ENCODE data around the gene NPAS3.

The NPAS3 gene

GRCh38 chr14:33118668-33119067, 180.0 kb downstream of the NPAS3 start:
- H3K4me3 ChIP-seq (ENCODE audit: low read length, poor library complexity, severe bottlenecking), result no peak overlapping the region
- H3K9me2 ChIP-seq (replicated peaks; ENCODE audit: low read depth, low read length), result no peaks in the 10 kb centered on the region
- H3K9ac ChIP-seq (ENCODE audit: low read depth, low read length, poor library complexity, severe bottlenecking), result no peak overlapping the region
- no peaks in the 10 kb centered on the region for H3K9me3 ChIP-seq (ENCODE audit: insufficient read depth, low read depth, low read length)
- H3K36me3 ChIP-seq (ENCODE audit: insufficient read depth, low read length), result no peaks in the 10 kb centered on the region
- H3F3A ChIP-seq (ENCODE audit: low read depth), result no peaks in the 10 kb centered on the region
- TF ChIP-seq EZH2phosphoT487 (IDR thresholded peaks at IDR 0.05; ENCODE audit: borderline replicate concordance), result no peak
- TF ChIP-seq CTCF (conservative IDR thresholded peaks at IDR 0.05; ENCODE audit: low read length), result no peak
- H3K27me3 ChIP-seq (ENCODE audit: insufficient read depth, low read length, poor library complexity, severe bottlenecking), result no peaks in the 10 kb centered on the region
- no peak overlapping the region for H2AFZ ChIP-seq (ENCODE audit: low read length)
- no peaks in the 10 kb centered on the region for H3K79me2 ChIP-seq (ENCODE audit: insufficient read depth, low read length)
- no peak overlapping the region for H3K4me2 ChIP-seq (ENCODE audit: low read depth, low read length, poor library complexity, severe bottlenecking)
- no peaks in the 10 kb centered on the region for H3K4me1 ChIP-seq (ENCODE audit: insufficient read depth, low read length, poor library complexity, severe bottlenecking)
- H4K20me1 ChIP-seq (ENCODE audit: insufficient read depth, low read length, poor library complexity, severe bottlenecking), result no peaks in the 10 kb centered on the region

GRCh38 chr14:33120341-33120740, 181.7 kb downstream of the NPAS3 start:
- H2AFZ ChIP-seq (ENCODE audit: low read length), result no peak overlapping the region
- no peak overlapping the region for H3K9ac ChIP-seq (ENCODE audit: low read depth, low read length, poor library complexity, severe bottlenecking)
- H3K4me1 ChIP-seq (ENCODE audit: insufficient read depth, low read length, poor library complexity, severe bottlenecking), result no peaks in the 10 kb centered on the region
- H3K36me3 ChIP-seq (ENCODE audit: insufficient read depth, low read length), result no peaks in the 10 kb centered on the region
- no peak overlapping the region for H3K4me2 ChIP-seq (ENCODE audit: low read depth, low read length, poor library complexity, severe bottlenecking)
- H4K20me1 ChIP-seq (ENCODE audit: insufficient read depth, low read length, poor library complexity, severe bottlenecking), result no peaks in the 10 kb centered on the region
- H3K79me2 ChIP-seq (ENCODE audit: insufficient read depth, low read length), result no peaks in the 10 kb centered on the region
- H3K9me2 ChIP-seq (replicated peaks; ENCODE audit: low read depth, low read length), result no peaks in the 10 kb centered on the region
- no peaks in the 10 kb centered on the region for H3K9me3 ChIP-seq (ENCODE audit: insufficient read depth, low read depth, low read length)
- no peaks in the 10 kb centered on the region for H3F3A ChIP-seq (ENCODE audit: low read depth)
- no peak for TF ChIP-seq EZH2phosphoT487 (IDR thresholded peaks at IDR 0.05; ENCODE audit: borderline replicate concordance)
- TF ChIP-seq CTCF (conservative IDR thresholded peaks at IDR 0.05; ENCODE audit: low read length), result no peak
- H3K4me3 ChIP-seq (ENCODE audit: low read length, poor library complexity, severe bottlenecking), result no peak overlapping the region
- H3K27me3 ChIP-seq (ENCODE audit: insufficient read depth, low read length, poor library complexity, severe bottlenecking), result no peaks in the 10 kb centered on the region

GRCh38 chr14:33120966-33121365, 182.3 kb downstream of the NPAS3 start:
- no peaks in the 10 kb centered on the region for H4K20me1 ChIP-seq (ENCODE audit: insufficient read depth, low read length, poor library complexity, severe bottlenecking)
- H3K9me2 ChIP-seq (replicated peaks; ENCODE audit: low read depth, low read length), result no peaks in the 10 kb centered on the region
- no peak overlapping the region for H3K9ac ChIP-seq (ENCODE audit: low read depth, low read length, poor library complexity, severe bottlenecking)
- H3K4me3 ChIP-seq (ENCODE audit: low read length, poor library complexity, severe bottlenecking), result no peak overlapping the region
- no peak overlapping the region for H3K4me2 ChIP-seq (ENCODE audit: low read depth, low read length, poor library complexity, severe bottlenecking)
- no peak for TF ChIP-seq EZH2phosphoT487 (IDR thresholded peaks at IDR 0.05; ENCODE audit: borderline replicate concordance)
- no peak for TF ChIP-seq CTCF (conservative IDR thresholded peaks at IDR 0.05; ENCODE audit: low read length)
- no peaks in the 10 kb centered on the region for H3K9me3 ChIP-seq (ENCODE audit: insufficient read depth, low read depth, low read length)
- no peaks in the 10 kb centered on the region for H3F3A ChIP-seq (ENCODE audit: low read depth)
- no peak overlapping the region for H2AFZ ChIP-seq (ENCODE audit: low read length)
- H3K36me3 ChIP-seq (ENCODE audit: insufficient read depth, low read length), result no peaks in the 10 kb centered on the region
- H3K4me1 ChIP-seq (ENCODE audit: insufficient read depth, low read length, poor library complexity, severe bottlenecking), result no peaks in the 10 kb centered on the region
- no peaks in the 10 kb centered on the region for H3K27me3 ChIP-seq (ENCODE audit: insufficient read depth, low read length, poor library complexity, severe bottlenecking)
- no peaks in the 10 kb centered on the region for H3K79me2 ChIP-seq (ENCODE audit: insufficient read depth, low read length)

Measured in Loucy (cell line).